Naive thymus-derived CD4-positive, alpha-beta T cell (primary cell): ENCODE data around the gene HOXD8. TPM values are rescaled to one million over a fixed set of nuclear protein-coding genes. Genes with fewer than 3 reads are reported as not detected.

Source experiments
- ATAC-seq: fragments of 150-1000 bp; cut with Tn5 transposase; 2 replicates; pipeline ENCODE4 v1.10.0; 2021; ENCODE audit warnings: mild to moderate bottlenecking, moderate library complexity
- CTCF ChIA-PET: fragments of 350-600 bp; sonication (Branson Sonifier 250); formaldehyde crosslinking; loops from one replicate; lab custom pipeline; 2021; ENCODE audit warnings: antibody characterized with exemption; lab: Charles Lee
- POLR2A ChIA-PET: fragments of 350-600 bp; sonication (Branson Sonifier 250); formaldehyde crosslinking; loops from one replicate; lab custom pipeline; 2021; ENCODE audit warnings: antibody characterized with exemption, inconsistent platforms; lab: Charles Lee
- DNase-seq, 9 donors: peaks; one replicate each; pipeline versions ENCODE4 v3.0.0 to v3.0.0-alpha.2; 2020 to 2022; ENCODE audit warnings: mixed read lengths in 1 of 9
- H3K27ac ChIP-seq: one replicate; pipeline ENCODE4 v1.7.0; 2013; ENCODE audit warnings: mild to moderate bottlenecking, low read depth, low read length, moderate library complexity
- H3K27me3 ChIP-seq, 2 donors: one replicate each; pipeline ENCODE4 v1.7.0; 2013; ENCODE audit warnings: low read length in 2 of 2, mild to moderate bottlenecking in 2 of 2, moderate library complexity in 2 of 2; ENCODE audit not compliant: control insufficient read depth in 2 of 2, insufficient read depth in 2 of 2
- H3K36me3 ChIP-seq, 3 experiments: 1 replicate in 2 of 3; 2 replicates in 1 of 3; pipeline ENCODE4 v1.7.0; 2013; ENCODE audit warnings: low read length in 3 of 3, mild to moderate bottlenecking in 3 of 3, moderate library complexity in 1 of 3; ENCODE audit not compliant: insufficient read depth in 3 of 3, control insufficient read depth in 2 of 3
- H3K4me1 ChIP-seq, 2 donors: one replicate each; pipeline ENCODE4 v1.7.0; 2013; ENCODE audit warnings: low read length in 2 of 2, mild to moderate bottlenecking in 2 of 2, moderate library complexity in 1 of 2; ENCODE audit not compliant: control insufficient read depth in 2 of 2, insufficient read depth in 2 of 2
- H3K4me3 ChIP-seq: 2 replicates; pipeline ENCODE4 v1.7.0; 2013; ENCODE audit warnings: mild to moderate bottlenecking, low read length
- H3K9me3 ChIP-seq, 3 experiments: 1 replicate in 2 of 3; 2 replicates in 1 of 3; pipeline ENCODE4 v1.7.0; 2013; ENCODE audit warnings: low read length in 3 of 3; ENCODE audit not compliant: control insufficient read depth in 2 of 3
- H3K27ac Mint-ChIP-seq, 9 donors: one replicate each; pipeline ENCODE4 v1.8.0; 2020 to 2022; ENCODE audit warnings: mixed read lengths in 9 of 9, mild to moderate bottlenecking in 8 of 9, moderate library complexity in 5 of 9, inconsistent platforms in 2 of 9
- H3K27me3 Mint-ChIP-seq, 5 donors: one replicate each; pipeline ENCODE4 v1.8.0; 2021 to 2022; ENCODE audit warnings: mixed read lengths in 5 of 5, mild to moderate bottlenecking in 1 of 5
- H3K36me3 Mint-ChIP-seq, 5 donors: one replicate each; pipeline ENCODE4 v1.8.0; 2020 to 2022; ENCODE audit warnings: mixed read lengths in 5 of 5, mild to moderate bottlenecking in 3 of 5, inconsistent platforms in 1 of 5
- H3K4me1 Mint-ChIP-seq, 7 donors: one replicate each; pipeline ENCODE4 v1.8.0; 2020 to 2022; ENCODE audit warnings: mixed read lengths in 7 of 7, mild to moderate bottlenecking in 3 of 7, inconsistent platforms in 1 of 7
- H3K4me3 Mint-ChIP-seq, 10 donors: one replicate each; pipeline ENCODE4 v1.8.0; 2020 to 2022; ENCODE audit warnings: mild to moderate bottlenecking in 10 of 10, mixed read lengths in 10 of 10, moderate library complexity in 6 of 10, inconsistent platforms in 2 of 10
- H3K9me3 Mint-ChIP-seq, 11 donors: one replicate each; pipeline ENCODE4 v1.8.0; 2020 to 2022; ENCODE audit warnings: mixed read lengths in 11 of 11, mild to moderate bottlenecking in 4 of 11, inconsistent platforms in 1 of 11, moderate library complexity in 1 of 11
- intact Hi-C, 2 donors: fragments of 100-400 bp; cut with micrococcal nuclease; formaldehyde crosslinking; loops; one replicate each; pipeline ENCODE4 v1.15.1; 2023
- polyA plus RNA-seq, 2 donors: library from polyadenylated mRNA; unstranded; fragments of 300-500 nt; fragmentation: Illumina TruSeq; gene quantifications; one replicate each; pipeline ENCODE4 v1.2.3, GENCODE V29; 2021
- total RNA-seq, 6 experiments: library from RNA in 5 of 6; stranded (reverse) in 5 of 6; gene quantifications; 1 replicate in 5 of 6; 2 replicates in 1 of 6; pipeline ENCODE4 v1.2.3 and lab custom pipeline; 2021 to 2026

The HOXD8 gene
- total and polyA plus RNA-seq, 7 experiments from 2014 or later, result not detected

DNA sequence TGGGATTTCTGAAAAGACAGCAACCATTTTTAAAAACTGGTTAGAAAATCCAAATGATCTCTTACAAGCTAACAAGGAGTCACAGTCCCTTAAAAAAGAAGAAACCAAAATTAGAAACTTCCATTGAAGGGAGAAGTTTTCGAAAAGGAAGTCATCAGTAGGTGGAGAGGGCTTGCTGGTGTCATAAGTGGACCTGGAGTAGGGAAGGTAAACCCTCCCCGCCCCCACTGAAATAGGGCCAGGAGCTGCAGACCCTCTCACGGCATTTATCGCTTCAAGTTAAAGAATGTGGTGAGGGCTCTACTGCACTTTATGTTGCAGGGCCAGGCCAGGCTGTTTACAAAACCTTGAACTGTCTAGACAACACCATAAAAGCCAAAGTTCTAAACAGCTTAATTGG lies 19.6 kb upstream of the HOXD8 start:
- peak overlapping the region in 1 of 10 donors; percentile 24 for H3K4me3 Mint-ChIP-seq
- H3K27me3 Mint-ChIP-seq, result peaks cover 75 to 89% (median 82%) of the 10 kb centered on the region in 5 donors
- Histone ChIP-seq H3K27me3 (peaks cover 20 to 73% of the 10 kb centered on the region in 2 donors), H3K27ac (no peak overlapping the region), H3K9me3 (peaks cover 0 to 22% (median 0%) of the 10 kb centered on the region in 3 experiments), H3K4me1 (peaks cover 0 to 18% of the 10 kb centered on the region in 2 donors), H3K36me3 (no peaks in the 10 kb centered on the region), H3K4me3 (no peak overlapping the region)
- CTCF ChIA-PET, result interaction anchor here (1.4 kb wide), 1 partner anchor 12 kb away, joined by 3 read pairs; no protein-coding TSS in a partner anchor
- peaks cover 11 to 35% (median 24%) of the 10 kb centered on the region in 7 donors for H3K4me1 Mint-ChIP-seq
- DNase-seq, result no peak
- H3K27ac Mint-ChIP-seq, result peak overlapping the region in 2 of 9 donors; percentile 71 to 76
- POLR2A ChIA-PET, result no interaction called here
- peaks cover 0 to 18% (median 6%) of the 10 kb centered on the region in 5 donors for H3K36me3 Mint-ChIP-seq
- intact Hi-C loops, result loop anchor here (2.0 to 5.0 kb wide), 3 partner anchors 31 to 52 kb away; no protein-coding TSS in a partner anchor
- no peak for ATAC-seq
- peaks cover 0 to 62% (median 11%) of the 10 kb centered on the region in 11 donors for H3K9me3 Mint-ChIP-seq

DNA sequence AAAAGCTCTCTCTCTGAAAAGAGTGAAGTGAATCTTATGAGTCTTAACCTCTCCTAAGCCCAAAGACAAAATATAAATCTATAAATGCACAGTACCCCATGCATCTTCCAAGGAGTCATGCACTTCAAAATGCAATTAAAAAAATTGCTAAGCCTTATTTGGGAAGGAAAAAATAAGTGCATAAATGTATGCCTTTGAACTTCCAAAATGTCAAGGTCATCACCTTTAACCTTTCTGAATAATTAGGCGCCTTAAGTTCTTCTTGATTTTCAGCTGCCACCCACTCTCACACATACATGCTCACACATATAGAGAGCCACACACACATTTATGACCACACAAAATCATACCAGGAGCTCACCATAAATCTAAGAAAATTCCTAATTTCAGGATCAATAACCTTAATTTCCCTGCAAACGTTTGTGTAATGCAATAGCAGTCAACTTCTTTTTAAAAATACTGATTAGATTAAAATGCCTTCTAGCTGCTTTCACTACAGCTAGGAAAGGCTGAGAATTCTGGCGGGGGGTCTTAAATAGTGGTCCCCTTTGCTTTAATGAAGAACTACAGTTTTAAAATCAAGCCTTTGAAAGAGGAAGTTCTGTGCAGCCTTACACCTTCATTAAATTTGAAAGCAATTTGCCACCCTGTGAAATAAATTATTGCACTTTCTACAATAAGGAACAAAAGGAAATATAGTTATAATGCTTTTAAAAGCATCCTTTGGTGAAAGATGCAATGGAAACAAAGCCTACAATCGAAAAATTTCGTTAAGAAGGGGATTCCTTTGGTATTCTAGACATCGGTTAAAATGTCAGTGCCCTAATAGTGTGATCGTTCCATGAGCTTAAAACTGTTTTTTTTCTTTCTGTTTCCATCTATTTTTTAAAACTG lies 18.8 kb upstream of the HOXD8 start:
- Mint-ChIP-seq H3K27ac (peak overlapping the region in 4 of 9 donors; percentile 21 to 71 (median 44)), H3K4me3 (peak overlapping the region in 3 of 10 donors; percentile 3 to 24 (median 11)), H3K27me3 (peaks cover 73 to 87% (median 80%) of the 10 kb centered on the region in 5 donors), H3K4me1 (peaks cover 9 to 29% (median 21%) of the 10 kb centered on the region in 7 donors), H3K36me3 (peaks cover 0 to 18% (median 6%) of the 10 kb centered on the region in 5 donors), H3K9me3 (peaks cover 0 to 66% (median 10%) of the 10 kb centered on the region in 11 donors)
- H3K4me1 ChIP-seq, result peaks cover 0 to 18% of the 10 kb centered on the region in 2 donors
- H3K36me3 ChIP-seq, result no peaks in the 10 kb centered on the region
- CTCF ChIA-PET, result interaction anchor here (1.4 to 1.5 kb wide), 2 partner anchors 11 to 17 kb away, joined by 3 read pairs; no protein-coding TSS in a partner anchor
- H3K27me3 ChIP-seq, result peaks cover 21 to 76% of the 10 kb centered on the region in 2 donors
- ATAC-seq, result no peak
- no peak overlapping the region for H3K4me3 ChIP-seq
- POLR2A ChIA-PET, result no interaction called here
- peaks cover 0 to 22% (median 0%) of the 10 kb centered on the region in 3 experiments for H3K9me3 ChIP-seq
- intact Hi-C loops, result loop anchor here (2.0 to 5.0 kb wide), 3 partner anchors 32 to 52 kb away; no protein-coding TSS in a partner anchor
- no peak overlapping the region for H3K27ac ChIP-seq
- DNase-seq, result no peak

DNA sequence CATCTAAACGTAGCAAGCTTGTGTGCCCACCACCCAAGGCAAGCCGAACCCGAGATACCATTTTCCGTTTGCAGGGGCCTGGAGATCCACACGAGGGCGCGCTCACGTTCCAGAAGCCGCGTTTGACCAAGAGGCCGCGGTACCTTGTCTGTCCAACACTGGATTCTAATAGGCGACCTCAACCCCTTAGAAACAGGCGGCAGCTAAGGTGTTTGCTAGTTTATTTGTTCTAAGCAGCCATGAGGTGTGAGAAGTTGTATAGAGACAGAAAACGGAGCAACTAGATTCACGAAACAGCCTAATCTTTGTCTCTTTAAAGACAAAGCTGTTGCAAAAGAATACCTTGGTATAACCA lies 18.2 kb upstream of the HOXD8 start:
- Histone ChIP-seq H3K27me3 (peaks cover 21 to 79% of the 10 kb centered on the region in 2 donors), H3K9me3 (peaks cover 0 to 22% (median 0%) of the 10 kb centered on the region in 3 experiments), H3K4me1 (peaks cover 0 to 14% of the 10 kb centered on the region in 2 donors), H3K27ac (no peak overlapping the region), H3K36me3 (no peaks in the 10 kb centered on the region), H3K4me3 (no peak overlapping the region)
- peaks cover 0 to 16% (median 4%) of the 10 kb centered on the region in 5 donors for H3K36me3 Mint-ChIP-seq
- ATAC-seq, result no peak
- peak overlapping the region in 3 of 9 donors; percentile 40 to 71 (median 48) for H3K27ac Mint-ChIP-seq
- no peak for DNase-seq
- ChIA-PET POLR2A (no interaction called here), CTCF (interaction anchor here (1.5 kb wide), 1 partner anchor 16 kb away, joined by 3 read pairs; no protein-coding TSS in a partner anchor)
- H3K27me3 Mint-ChIP-seq, result peaks cover 70 to 87% (median 76%) of the 10 kb centered on the region in 5 donors
- H3K4me3 Mint-ChIP-seq, result peak overlapping the region in 3 of 10 donors; percentile 3 to 30 (median 11)
- intact Hi-C loops, result loop anchor here (2.0 to 5.0 kb wide), 3 partner anchors 32 to 51 kb away; no protein-coding TSS in a partner anchor
- H3K4me1 Mint-ChIP-seq, result peaks cover 3 to 23% (median 15%) of the 10 kb centered on the region in 7 donors
- H3K9me3 Mint-ChIP-seq, result peaks cover 0 to 64% (median 10%) of the 10 kb centered on the region in 11 donors

DNA sequence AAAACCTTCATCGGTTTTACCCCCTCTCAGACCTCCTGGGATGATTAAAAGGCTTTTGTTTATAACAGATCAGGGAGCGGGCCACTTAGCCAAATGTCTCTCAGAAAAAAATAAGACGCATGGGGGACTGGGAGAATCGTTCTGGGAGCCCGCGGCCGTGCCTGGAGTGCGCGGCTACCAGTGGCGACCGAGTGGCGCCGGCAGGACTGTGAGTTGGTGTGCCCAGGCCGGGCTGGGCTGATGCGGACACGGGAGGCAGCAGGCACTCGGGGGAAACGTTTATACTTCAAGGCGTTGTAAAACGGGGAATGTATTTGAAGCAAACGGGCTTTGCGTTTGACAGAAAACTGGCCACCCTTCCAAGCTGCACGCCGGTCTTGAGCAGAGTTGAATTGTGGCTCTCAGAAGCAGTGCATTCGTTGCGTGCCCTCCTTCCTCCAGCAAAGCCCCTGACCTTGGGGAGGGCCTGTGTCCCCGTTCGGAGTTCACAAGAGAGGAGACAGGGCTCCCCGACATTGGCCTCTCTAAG lies 17.6 kb upstream of the HOXD8 start:
- ATAC-seq (no peak), DNase-seq (no peak)
- peaks cover 73 to 91% (median 79%) of the 10 kb centered on the region in 5 donors for H3K27me3 Mint-ChIP-seq
- Histone ChIP-seq H3K36me3 (no peaks in the 10 kb centered on the region), H3K4me1 (peaks cover 0 to 7% of the 10 kb centered on the region in 2 donors), H3K27ac (no peak overlapping the region), H3K27me3 (peaks cover 21 to 82% of the 10 kb centered on the region in 2 donors), H3K4me3 (no peak overlapping the region), H3K9me3 (peaks cover 0 to 22% (median 0%) of the 10 kb centered on the region in 3 experiments)
- peaks cover 0 to 17% (median 4%) of the 10 kb centered on the region in 5 donors for H3K36me3 Mint-ChIP-seq
- ChIA-PET POLR2A (no interaction called here), CTCF (interaction anchor here (1.5 kb wide), 1 partner anchor 15 kb away, joined by 3 read pairs; no protein-coding TSS in a partner anchor)
- intact Hi-C loops, result loop anchor here (2.0 to 5.0 kb wide), 3 partner anchors 33 to 50 kb away; no protein-coding TSS in a partner anchor
- H3K9me3 Mint-ChIP-seq, result peaks cover 2 to 68% (median 10%) of the 10 kb centered on the region in 11 donors
- peak overlapping the region in 2 of 10 donors; percentile 11 to 19 for H3K4me3 Mint-ChIP-seq
- H3K4me1 Mint-ChIP-seq, result peaks cover 0 to 20% (median 12%) of the 10 kb centered on the region in 7 donors
- H3K27ac Mint-ChIP-seq, result peak overlapping the region in 3 of 9 donors; percentile 14 to 71 (median 60)

DNA sequence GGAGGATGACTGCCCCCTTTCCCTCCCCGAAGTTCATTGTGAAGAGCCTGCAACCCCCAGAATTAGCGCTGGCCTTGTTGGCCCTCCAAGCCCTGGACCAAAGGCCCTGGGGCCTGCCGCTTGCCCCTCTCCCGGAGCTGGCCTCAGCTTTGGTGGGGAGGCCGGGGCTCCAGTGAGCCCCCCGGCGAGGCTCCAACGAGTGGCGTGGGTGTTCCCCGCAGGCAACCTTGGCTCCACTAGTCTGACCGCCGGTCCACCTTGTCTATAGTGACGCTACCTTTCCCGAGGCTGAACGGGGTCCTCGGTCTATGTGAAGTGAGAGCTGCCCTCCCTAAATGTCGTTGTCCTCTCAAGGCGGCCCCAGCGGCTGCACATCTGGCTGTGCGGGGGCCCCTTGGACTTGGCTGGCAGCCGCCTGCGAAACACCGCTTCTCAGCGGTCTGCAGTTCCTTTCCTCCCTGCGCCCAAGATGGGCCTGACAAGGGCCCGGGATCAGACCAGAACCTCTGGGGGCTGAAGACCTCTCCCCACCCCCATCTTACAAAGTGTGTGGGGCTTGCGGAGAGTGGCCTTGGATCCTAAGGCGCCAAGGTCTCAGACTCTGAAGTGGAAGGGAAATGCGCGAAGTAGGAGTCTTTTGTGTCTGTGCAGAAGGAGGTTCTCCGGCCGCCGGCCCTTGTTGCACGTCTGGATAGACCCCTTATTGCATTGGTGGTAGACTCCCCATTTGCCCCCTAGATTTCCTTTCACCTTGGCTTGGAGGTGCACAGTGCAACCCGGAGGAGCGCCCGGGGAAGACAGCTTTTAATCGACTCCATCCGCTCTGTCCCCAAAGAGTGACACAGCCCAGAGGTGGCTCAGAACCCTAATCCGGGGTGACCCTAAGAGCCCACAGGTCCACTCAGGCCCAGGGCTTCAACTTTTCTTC lies 16.9 kb upstream of the HOXD8 start:
- H3K4me3 Mint-ChIP-seq, result peak overlapping the region in 1 of 10 donors; percentile 9
- H3K27me3 ChIP-seq, result peaks cover 21 to 86% of the 10 kb centered on the region in 2 donors
- H3K36me3 Mint-ChIP-seq, result peaks cover 0 to 19% (median 4%) of the 10 kb centered on the region in 5 donors
- ATAC-seq, result no peak
- ChIA-PET POLR2A (no interaction called here), CTCF (interaction anchor here (1.5 kb wide), 1 partner anchor 14 kb away, joined by 5 read pairs; no protein-coding TSS in a partner anchor)
- H3K4me1 ChIP-seq, result peaks cover 0 to 4% of the 10 kb centered on the region in 2 donors
- H3K9me3 Mint-ChIP-seq, result peaks cover 3 to 73% (median 10%) of the 10 kb centered on the region in 11 donors
- H3K27ac Mint-ChIP-seq, result peak overlapping the region in 3 of 9 donors; percentile 69 to 80 (median 76)
- DNase-seq, result no peak
- no peak overlapping the region for H3K27ac ChIP-seq
- H3K36me3 ChIP-seq, result no peaks in the 10 kb centered on the region
- intact Hi-C loops, result loop anchor here (5.0 kb wide), 2 partner anchors 35 to 50 kb away; no protein-coding TSS in a partner anchor
- peaks cover 76 to 92% (median 82%) of the 10 kb centered on the region in 5 donors for H3K27me3 Mint-ChIP-seq
- H3K4me3 ChIP-seq, result no peak overlapping the region
- peaks cover 0 to 16% (median 11%) of the 10 kb centered on the region in 7 donors for H3K4me1 Mint-ChIP-seq
- peaks cover 0 to 22% (median 0%) of the 10 kb centered on the region in 3 experiments for H3K9me3 ChIP-seq
